ENCODE data around the gene ADGRG2. TPM values are rescaled to one million over a fixed set of nuclear protein-coding genes. Genes with fewer than 3 reads are reported as not detected.

Gene ADGRG2
- total and polyA plus RNA-seq, 2 of the 13 experiments (the other 11 are each of a cell fraction or from before 2014, with no cell fraction given): not detected

DNA sequence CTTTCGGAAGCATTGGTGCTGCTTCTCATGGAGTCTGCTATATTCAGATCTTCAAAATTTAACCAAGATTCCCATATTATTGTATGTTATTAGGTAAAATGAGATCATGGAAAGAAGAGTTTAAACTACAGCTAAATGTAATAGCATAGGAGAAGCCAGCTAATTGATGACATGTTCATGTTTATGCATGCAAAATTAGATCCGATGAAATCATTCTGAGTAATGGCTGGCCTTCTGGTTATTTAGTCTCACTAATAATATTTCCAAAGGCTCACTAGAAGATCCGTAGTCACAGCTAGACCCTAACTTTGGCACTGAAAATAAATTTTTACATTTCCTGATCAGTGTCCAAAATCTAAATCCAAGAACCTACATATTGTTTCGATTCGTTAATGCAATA is 118.5 kb downstream of the ADGRG2 start:
- no TSS peak for BruUV-seq (replicated peaks)
- H3K4me3 ChIP-seq (replicated peaks in 1 of 3; ENCODE audit: insufficient read depth in 1 of 3, low read depth in 2 of 3, low read length in 3 of 3): no peak overlapping the region
- no peaks in the 10 kb centered on the region for H3K79me2 ChIP-seq (ENCODE audit: insufficient read depth, low read length)
- no peak overlapping the region for H2AFZ ChIP-seq (ENCODE audit: low read length)
- ChIA-PET POLR2A (no interaction called here), CTCF (ENCODE audit: low intra/inter-chr PET ratio, low total read pairs) (no interaction called here)
- TF ChIP-seq ZNF138 (CRISPR knock-in tag; IDR thresholded peaks at IDR 0.05; ENCODE audit: low read depth) (no peak), ZNF670 (CRISPR knock-in tag; IDR thresholded peaks at IDR 0.05; ENCODE audit: borderline replicate concordance) (no peak), ZMAT3 (CRISPR knock-in tag; conservative IDR thresholded peaks at IDR 0.05) (no peak), ZNF674 (CRISPR knock-in tag; IDR thresholded peaks at IDR 0.05; ENCODE audit: low read depth) (no peak), PAWR (CRISPR knock-in tag; IDR thresholded peaks at IDR 0.05; ENCODE audit: borderline replicate concordance) (no peak), RCOR2 (CRISPR knock-in tag; IDR thresholded peaks at IDR 0.05) (no peak), BORCS8-MEF2B (CRISPR knock-in tag; IDR thresholded peaks at IDR 0.05) (no peak), NFIC (IDR thresholded peaks at IDR 0.05; ENCODE audit: low read length) (no peak), ZNF678 (CRISPR knock-in tag; IDR thresholded peaks at IDR 0.05) (no peak), NFE2L2 (IDR thresholded peaks at IDR 0.05; ENCODE audit: low read length) (no peak), SCMH1 (CRISPR knock-in tag; IDR thresholded peaks at IDR 0.05; ENCODE audit: borderline replicate concordance) (no peak), ZBTB7A (CRISPR knock-in tag; IDR thresholded peaks at IDR 0.05) (no peak), ZNF703 (CRISPR knock-in tag; IDR thresholded peaks at IDR 0.05; ENCODE audit: borderline replicate concordance) (no peak)
- TF ChIP-seq, protein P1, sequence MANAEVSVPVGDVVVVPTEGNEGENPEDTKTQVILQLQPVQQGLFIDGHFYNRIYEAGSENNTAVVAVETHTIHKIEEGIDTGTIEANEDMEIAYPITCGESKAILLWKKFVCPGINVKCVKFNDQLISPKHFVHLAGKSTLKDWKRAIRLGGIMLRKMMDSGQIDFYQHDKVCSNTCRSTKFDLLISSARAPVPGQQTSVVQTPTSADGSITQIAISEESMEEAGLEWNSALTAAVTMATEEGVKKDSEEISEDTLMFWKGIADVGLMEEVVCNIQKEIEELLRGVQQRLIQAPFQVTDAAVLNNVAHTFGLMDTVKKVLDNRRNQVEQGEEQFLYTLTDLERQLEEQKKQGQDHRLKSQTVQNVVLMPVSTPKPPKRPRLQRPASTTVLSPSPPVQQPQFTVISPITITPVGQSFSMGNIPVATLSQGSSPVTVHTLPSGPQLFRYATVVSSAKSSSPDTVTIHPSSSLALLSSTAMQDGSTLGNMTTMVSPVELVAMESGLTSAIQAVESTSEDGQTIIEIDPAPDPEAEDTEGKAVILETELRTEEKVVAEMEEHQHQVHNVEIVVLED (CRISPR knock-in tag; IDR thresholded peaks at IDR 0.05; ENCODE audit: borderline replicate concordance): no peak
- no peak overlapping the region for H3K27ac ChIP-seq (ENCODE audit: extremely low read length, insufficient read depth, low read length)
- H3K4me2 ChIP-seq (ENCODE audit: low read depth, low read length): no peak overlapping the region
- H3K36me3 ChIP-seq (replicated peaks in 1 of 2; ENCODE audit: control insufficient read depth in 1 of 2, insufficient read depth in 2 of 2, low read length in 2 of 2): no peaks in the 10 kb centered on the region
- ATAC-seq (no peak), DNase-seq (ENCODE audit: low spot score) (no peak), FAIRE-seq (no peak)
- no peaks in the 10 kb centered on the region for H3K4me1 ChIP-seq (ENCODE audit: insufficient read depth, low read length)
- 89% methylated on average over 5 of the region's 5 CpGs for WGBS (ENCODE audit: low lambda C conversion rate)
- intact Hi-C loops (cut with micrococcal nuclease; ENCODE audit: unreplicated experiment): no loop called here
- no peaks in the 10 kb centered on the region for H4K20me1 ChIP-seq (ENCODE audit: insufficient read depth, low read length)
- no peaks in the 10 kb centered on the region for H3K27me3 ChIP-seq (ENCODE audit: control insufficient read depth in 1 of 2, insufficient read depth in 2 of 2, low read length in 2 of 2)
- H3K9me3 ChIP-seq (ENCODE audit: low read length): no peaks in the 10 kb centered on the region
- no peak overlapping the region for H3K9ac ChIP-seq (ENCODE audit: insufficient read depth, low read depth, low read length)
- in situ Hi-C loops (cut with HindIII; ENCODE audit: extremely low pct_ligation_motif_present, low pct_unique_long_range_greater_than_20kb): loop anchor here (10.0 kb wide), 1 partner anchor 69 kb away; no protein-coding TSS in a partner anchor

All from HepG2 (cell line).